ENCODE results near the gene TTLL1.
"Not testable (repeated sequence)": the region's sequence is repeated elsewhere in the genome, so short reads cannot be mapped to it uniquely, and the experiment has no call there.

The TTLL1 gene

GRCh38 chr22:43110444-43110926 lies 21.3 kb upstream of the TTLL1 start, which contains the start of gene BIK:
Gene BIK, plus strand, starts transcription at chr22:43110750. Its CDS starts 13,273 bp downstream, at chr22:43124023.
- DNase-seq (ENCODE audit: low read depth), result peak; percentile 59

DNA sequence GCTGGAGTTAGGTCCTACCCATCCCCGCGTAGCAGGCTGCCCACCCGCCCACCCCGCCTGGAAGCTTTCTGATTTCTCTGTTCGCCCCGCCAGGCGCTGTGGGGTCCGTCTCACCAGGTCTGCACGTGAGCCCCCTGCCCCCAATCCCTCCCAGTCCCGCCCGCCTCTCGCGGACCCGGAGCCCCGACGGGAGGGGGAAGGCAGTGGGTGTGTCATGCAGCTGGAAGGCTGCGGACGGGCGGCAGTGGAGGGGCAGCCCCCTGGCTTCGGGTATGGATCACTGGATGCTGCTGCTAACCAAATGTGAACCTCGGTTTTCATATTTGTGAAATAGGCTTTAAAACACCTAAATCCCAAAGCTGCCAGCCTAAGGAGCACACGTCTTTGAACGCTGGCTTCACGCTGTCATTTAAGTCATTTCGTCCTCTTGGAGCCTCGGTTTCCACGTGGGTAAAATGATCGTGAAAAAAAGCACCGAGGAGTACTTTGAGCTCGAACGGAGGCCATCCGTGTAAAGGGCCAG lies 20.8 kb upstream of the TTLL1 start:
- DNase-seq (ENCODE audit: low read depth), result no peak

DNA sequence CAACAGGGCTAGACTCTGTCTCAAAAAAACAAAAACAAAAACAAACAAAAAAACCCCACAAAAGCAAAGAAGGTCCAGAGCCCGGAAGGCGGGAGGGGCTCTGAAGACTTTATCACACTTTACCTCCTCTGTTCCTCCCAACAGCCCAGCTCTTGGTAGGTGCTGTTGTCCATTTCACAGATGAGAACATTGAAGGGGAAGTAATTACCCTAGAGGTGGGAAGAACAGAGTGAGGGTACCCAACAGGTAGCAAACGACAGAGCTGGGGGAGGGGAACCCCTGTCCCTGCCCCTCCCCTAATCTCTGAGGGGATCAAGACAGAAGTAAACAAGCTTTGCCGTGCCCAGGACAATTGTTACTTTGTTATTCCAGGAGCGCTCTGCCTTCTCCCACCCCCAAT lies 20.3 kb upstream of the TTLL1 start:
- DNase-seq (ENCODE audit: low read depth), result no peak

GRCh38 chr22:43106302-43106701 lies 17.1 kb upstream of the TTLL1 start:
- DNase-seq (ENCODE audit: low read depth), result no peak

DNA sequence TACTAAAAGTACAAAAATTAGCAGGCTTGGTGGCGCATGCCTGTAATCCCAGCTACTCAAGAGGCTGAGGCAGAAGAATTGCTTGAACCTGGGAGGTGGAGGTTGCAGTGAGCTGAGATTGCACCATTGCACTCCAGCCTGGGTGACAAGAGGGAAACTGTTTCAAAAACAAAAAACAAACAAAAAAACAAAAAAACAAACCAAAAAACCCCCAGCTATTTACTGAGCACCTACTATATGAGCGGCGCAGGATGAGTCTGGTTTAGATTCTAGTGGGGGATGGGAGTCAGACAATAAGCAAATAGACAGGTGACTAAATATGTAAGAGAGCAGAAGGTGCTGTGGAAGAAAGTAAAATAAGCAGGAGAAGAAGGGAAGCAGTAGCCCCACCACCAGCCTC lies 15.8 kb upstream of the TTLL1 start:
- not testable (repeated sequence) for DNase-seq (ENCODE audit: low read depth)

DNA sequence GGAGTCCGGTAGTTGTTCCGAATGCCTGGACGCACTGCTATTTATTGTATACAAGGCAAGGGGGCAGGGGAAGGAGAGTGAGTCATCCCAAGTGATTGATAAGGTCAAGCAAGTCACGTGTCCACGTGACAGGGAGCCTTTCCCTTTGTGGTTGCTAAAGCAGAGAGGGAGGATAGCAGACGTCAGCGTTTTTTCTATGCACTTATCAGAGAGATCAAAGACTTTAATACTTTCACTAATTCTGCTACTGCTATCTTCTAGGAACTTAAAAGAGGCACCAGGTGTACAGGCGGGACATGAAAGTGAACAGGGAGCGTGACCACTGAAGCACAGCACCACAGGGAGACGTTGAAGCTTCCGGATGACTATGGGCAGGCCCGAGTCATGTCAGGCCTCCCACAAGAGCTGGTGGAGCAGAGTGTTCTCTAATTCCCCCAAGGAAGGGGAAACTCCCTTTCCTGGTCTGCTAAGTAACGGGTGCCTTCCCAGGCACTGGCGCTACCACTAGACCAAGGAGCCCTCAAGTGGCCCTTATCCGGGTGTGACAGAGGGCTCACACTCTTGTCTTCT lies 14.9 kb upstream of the TTLL1 start:
- not testable (repeated sequence) for DNase-seq (ENCODE audit: low read depth)

- no peak for DNase-seq (ENCODE audit: low read depth)
Observed at GRCh38 chr22:43101306-43101705, 12.1 kb upstream of the TTLL1 start.

DNA sequence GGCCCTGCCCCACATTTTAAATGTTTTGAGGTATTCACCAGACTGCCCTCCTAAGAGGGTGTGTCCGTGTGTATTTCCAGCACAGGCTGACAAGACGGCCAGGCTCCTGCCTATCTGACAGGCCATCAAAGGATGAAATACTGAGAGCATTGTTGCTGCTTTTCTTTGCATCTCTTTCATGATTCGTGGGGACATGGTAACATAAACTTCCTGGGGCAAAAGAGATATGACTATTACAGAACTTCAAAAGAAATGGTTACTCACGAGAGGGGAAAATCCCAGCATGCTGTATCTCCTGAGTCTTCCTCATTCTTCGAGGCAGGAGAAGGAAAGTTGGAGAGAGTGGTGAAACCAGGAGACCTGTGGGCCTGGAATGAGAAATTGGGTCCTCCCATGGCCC lies 11.0 kb upstream of the TTLL1 start:
- peak; percentile 69 for DNase-seq (ENCODE audit: low read depth)

DNA sequence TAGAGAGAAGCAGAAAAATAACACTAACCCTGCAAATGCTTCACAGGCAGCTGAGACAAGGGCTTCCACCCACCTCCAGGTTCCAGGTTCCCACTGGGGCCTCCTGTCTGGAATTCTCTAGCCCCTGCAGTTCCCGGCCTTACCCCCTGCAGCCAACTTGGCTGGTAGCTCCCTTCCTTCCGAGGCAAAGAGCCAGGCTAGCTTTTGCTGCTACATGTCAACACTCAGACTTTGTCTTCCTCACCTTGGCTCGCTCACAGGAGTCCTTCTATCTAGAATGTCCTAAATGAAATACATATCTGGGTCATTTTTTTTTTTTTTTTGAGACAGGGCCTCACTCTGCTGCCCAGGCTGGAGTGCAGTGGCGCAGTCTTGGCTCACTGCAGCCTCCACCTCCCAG lies 9.9 kb upstream of the TTLL1 start:
- DNase-seq (ENCODE audit: low read depth), result no peak

DNA sequence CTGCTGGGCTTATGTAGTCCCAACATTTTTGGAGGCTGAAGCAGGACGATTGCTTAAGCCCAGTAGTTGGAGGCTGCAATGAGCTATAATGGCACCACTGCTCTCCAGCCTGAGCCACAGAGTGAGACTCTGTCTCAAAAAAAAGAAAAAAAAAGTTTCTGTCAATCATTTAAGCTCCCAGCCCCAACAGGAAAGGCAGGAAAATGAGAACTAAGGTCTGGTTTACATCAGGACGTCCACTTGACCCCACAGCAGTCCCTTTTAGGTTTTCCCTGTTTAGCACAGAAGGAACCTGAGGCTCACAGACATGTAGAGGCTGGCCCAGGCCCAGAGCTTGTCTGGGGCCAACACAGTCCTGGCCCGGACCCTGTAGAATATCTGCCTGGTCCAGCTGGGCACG lies 9.2 kb upstream of the TTLL1 start:
- DNase-seq (ENCODE audit: low read depth), result no peak

DNA sequence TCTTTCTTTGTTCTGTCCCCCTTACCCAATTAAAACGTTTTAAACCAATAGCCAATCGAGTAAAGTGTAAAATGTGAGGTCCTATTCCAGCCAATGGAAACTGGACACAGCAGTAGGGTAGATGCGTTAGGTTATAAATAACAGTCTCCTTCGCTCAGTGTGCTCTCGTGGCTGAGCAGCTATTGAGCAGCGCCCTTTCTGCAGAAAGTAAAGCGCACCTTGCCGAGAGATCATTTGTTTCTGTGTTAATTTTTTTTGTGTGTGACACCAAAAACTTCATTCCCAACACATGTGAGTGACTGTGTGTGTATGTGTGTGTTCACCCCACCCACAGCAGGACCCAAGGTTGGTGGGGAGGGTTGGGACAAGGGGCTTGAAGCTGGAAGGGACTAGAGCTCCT lies 7.2 kb upstream of the TTLL1 start:
- no peak for DNase-seq (ENCODE audit: low read depth)

DNA sequence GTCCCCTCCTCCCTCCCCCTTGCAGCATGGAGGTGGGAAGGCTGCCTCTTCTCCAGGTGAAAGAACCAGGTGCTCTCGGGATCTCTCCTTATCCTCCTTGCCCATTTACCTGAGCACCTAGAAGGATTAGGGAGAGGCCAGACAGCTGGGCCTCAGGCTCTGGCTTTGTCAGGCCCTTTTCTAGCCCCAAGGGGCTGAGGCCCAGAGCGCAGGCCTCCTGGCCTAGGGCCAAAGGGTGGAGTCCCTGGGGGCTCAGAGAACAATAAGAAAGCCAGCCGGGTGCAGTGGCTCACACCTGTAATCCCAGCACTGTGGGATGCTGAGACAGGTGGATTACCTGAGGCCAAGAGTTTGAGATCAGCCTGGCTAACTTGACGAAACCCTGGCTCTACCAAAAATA lies 5.4 kb upstream of the TTLL1 start:
- DNase-seq (ENCODE audit: low read depth), result no peak

GRCh38 chr22:43094085-43094484 lies 4.9 kb upstream of the TTLL1 start:
- peak; percentile 71 for DNase-seq (ENCODE audit: low read depth)

- DNase-seq (ENCODE audit: low read depth), result no peak
Observed at GRCh38 chr22:43092085-43092484, 2.9 kb upstream of the TTLL1 start.

DNA sequence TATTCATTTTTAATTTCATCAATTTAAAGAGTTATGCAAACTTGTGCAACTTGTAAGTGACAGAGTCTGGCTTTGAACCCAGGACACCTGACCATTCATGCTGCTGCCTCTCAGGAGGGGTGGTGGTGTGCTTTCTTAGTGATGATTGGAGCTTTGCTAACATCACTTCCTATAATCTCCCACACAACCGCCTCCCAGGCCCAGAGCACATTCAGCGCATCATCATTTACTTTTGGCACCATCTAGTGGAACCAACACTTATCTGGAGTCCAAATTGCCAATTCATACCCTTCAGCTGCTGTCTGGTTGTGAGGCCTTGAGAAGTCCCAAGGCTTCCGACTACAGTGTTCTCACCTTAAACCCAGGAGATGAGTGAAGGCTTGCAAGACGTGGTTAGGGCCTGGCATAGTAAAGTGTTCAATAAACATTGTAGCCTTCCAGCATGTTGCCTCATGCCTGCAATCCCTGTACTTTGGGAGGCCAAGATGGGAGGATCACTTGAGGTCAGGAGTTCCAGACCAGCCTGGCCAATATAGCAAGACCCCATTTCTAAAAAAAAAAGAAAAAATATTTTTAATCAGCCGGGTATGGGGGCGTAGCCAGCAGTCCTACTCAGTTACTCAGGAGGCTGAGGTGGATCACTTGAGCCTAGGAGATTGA lies 1.1 kb upstream of the TTLL1 start:
- peak; percentile 90 for DNase-seq (ENCODE audit: low read depth)

DNA sequence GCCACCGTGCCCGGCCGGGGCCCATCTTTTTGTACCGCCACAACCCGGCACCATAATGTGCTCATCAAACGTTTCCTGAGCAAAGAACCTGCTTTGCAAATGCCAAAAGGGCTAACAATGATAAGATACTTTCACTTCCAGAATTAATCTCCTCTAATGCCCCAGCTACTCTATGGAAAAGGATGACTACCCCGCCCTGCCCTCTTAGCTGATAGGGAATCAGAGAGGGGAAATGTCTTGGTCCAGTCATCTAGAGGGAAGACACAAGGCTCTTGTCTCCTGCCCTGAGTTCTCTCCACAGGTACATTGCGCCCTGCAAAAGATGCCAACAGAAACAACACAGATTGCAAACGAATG lies 586 bp downstream of the TTLL1 start:
- DNase-seq (ENCODE audit: low read depth), result no peak

DNA sequence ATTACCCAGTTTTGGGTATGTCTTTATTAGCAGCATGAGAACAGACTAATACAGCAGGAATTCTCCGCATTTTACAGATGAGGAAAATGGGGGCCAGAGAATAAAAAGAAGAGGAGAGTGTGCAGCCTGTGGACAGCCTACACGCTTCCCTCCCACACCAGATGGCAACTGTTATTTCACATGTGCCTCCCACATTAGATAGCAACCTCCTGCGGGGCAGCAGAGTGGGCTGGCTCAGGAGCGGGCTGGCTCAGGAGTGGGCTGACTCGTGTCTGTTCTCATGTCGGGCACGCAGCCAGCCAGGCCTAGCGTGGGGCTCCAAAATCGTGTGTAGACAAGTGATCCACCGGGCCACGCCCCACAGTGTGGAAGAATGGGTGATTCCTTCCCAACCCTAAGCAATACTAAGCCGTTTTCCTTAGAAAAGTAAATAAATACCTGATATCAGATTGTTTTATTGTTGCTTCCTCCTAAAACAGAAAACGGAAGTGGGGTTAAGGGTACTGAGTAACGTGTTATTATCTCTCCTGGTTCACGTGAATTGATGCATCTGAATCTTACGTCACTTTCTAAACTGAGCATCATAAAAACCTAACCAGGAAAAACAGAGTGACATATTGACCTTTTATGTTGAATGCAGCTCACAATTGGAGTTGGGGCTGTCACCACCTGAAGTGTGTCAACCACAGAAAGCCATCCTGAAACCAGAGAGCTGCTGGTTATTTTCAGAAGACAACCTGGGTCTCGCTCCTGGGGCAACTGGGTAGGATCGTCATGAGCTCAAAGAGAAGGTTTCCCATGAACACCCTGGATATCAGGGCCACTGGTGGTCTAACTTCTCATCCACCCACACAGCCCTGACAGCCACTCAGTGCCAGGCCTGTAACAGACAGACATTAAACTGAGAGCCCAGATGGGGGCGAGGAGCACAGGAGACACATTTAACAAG lies 3.3 kb downstream of the TTLL1 start:
- DNase-seq (ENCODE audit: low read depth), result no peak

- peak; percentile 23 for DNase-seq (ENCODE audit: low read depth)
Observed at GRCh38 chr22:43081968-43082367, 7.2 kb downstream of the TTLL1 start.

DNA sequence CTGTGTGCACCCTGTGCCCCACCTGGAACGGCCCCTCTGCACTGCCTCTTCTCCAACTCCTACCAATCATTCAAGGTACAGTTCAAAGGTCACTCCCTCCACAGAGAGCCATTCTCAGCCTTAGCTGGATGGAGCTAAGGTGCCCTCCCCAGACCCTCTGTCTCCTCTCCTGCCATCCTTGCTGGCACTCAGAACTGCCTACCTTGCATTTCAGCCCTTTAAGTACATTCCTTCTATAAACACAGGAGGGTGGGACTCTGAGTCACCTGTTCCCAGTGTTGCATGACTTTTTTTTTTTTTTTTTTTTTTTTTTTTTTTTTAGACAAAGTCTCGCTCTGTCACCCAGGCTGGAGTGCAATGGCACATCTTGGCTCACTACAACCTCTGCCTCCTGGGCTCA lies 8.6 kb downstream of the TTLL1 start:
- peak; percentile 65 for DNase-seq (ENCODE audit: low read depth)

- DNase-seq (ENCODE audit: low read depth), result no peak
Observed at GRCh38 chr22:43079742-43080141, 9.4 kb downstream of the TTLL1 start.

- peak; percentile 22 for DNase-seq (ENCODE audit: low read depth)
Observed at GRCh38 chr22:43078522-43078921, 10.7 kb downstream of the TTLL1 start.

- no peak for DNase-seq (ENCODE audit: low read depth)
Observed at GRCh38 chr22:43077121-43077877, 11.9 kb downstream of the TTLL1 start.
